Activated naive CD8-positive, alpha-beta T cell (primary cell): Measurements from ENCODE around the gene CABYR.

Source experiments
- H3K27ac Mint-ChIP-seq: one replicate; pipeline ENCODE4 v1.8.0; 2021; ENCODE audit warnings: mixed read lengths
- H3K27me3 Mint-ChIP-seq: one replicate; pipeline ENCODE4 v1.8.0; 2021; ENCODE audit warnings: mixed read lengths
- H3K36me3 Mint-ChIP-seq: one replicate; pipeline ENCODE4 v1.8.0; 2021; ENCODE audit warnings: mixed read lengths
- H3K4me1 Mint-ChIP-seq: one replicate; pipeline ENCODE4 v1.8.0; 2021; ENCODE audit warnings: low read depth, mixed read lengths
- H3K4me3 Mint-ChIP-seq: one replicate; pipeline ENCODE4 v1.8.0; 2021; ENCODE audit warnings: mild to moderate bottlenecking, mixed read lengths
- H3K9me3 Mint-ChIP-seq: one replicate; pipeline ENCODE4 v1.8.0; 2021; ENCODE audit warnings: low read depth, mixed read lengths

CABYR gene

DNA sequence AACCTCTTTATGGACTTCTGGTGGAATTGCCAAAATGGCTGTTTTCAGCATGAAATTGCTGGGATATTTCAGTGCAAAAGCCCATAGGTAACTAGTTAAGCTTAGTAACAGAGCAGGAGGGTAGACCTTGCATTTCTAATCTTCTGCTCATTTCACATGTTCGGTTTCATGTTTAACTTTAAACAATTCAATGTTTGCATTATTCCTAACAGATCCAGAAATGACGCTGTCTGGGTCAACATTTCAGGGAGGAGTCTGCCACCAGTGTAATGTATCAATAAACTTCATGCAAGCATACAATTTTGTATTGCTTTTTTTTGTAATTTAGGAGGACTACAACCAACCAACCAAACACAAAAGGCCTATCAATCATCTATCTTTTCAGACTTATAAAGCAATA lies 22.4 kb downstream of the CABYR start:
- Mint-ChIP-seq H3K4me1 (no peaks in the 10 kb centered on the region), H3K27me3 (no peaks in the 10 kb centered on the region), H3K4me3 (no peak overlapping the region), H3K36me3 (peaks cover 7% of the 10 kb centered on the region), H3K9me3 (no peaks in the 10 kb centered on the region), H3K27ac (no peak overlapping the region)

DNA sequence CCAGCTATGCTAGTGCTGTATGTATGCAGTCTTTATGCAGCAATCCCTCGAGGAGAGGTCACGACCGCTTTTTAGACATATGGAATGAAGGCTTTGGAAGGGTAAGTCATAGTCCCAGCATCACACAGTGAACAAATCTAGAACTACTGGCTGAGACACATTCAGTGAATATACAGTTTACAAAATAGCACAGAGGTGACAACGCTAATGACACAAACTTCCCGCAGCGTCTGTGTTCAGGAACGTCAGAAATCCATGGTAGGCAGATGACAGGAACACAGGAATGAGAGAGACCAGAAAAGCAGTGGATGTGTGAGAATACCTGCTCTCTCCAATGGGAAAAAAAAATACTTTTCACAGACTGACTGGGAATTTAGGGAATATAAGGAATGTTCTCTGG lies 29.6 kb downstream of the CABYR start:
- Mint-ChIP-seq H3K27me3 (no peaks in the 10 kb centered on the region), H3K4me3 (no peak overlapping the region), H3K9me3 (no peaks in the 10 kb centered on the region), H3K36me3 (peaks cover 7% of the 10 kb centered on the region), H3K4me1 (no peaks in the 10 kb centered on the region), H3K27ac (no peak overlapping the region)

DNA sequence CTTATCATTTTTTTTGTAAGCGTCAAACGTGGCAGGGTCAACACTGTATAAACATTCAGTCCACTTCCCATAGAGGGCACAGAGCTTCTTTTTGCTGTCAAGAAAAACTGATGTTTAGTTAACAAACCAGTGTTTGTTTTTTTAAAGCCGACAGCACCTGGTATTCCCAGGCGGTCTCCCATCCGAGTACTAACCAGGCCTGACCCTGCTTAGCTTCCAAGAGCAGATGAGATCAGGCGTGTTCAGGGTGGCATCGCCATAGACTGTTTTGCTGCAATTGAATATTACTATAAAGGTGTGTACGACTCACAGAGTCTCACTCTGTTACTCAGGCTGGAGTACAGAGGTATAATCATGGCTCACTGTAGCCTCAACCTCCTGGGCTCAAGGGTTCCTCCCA lies 31.5 kb downstream of the CABYR start:
- no peak overlapping the region for H3K27ac Mint-ChIP-seq
- no peaks in the 10 kb centered on the region for H3K9me3 Mint-ChIP-seq
- no peaks in the 10 kb centered on the region for H3K27me3 Mint-ChIP-seq
- peaks cover 2% of the 10 kb centered on the region for H3K36me3 Mint-ChIP-seq
- no peaks in the 10 kb centered on the region for H3K4me1 Mint-ChIP-seq
- no peak overlapping the region for H3K4me3 Mint-ChIP-seq

DNA sequence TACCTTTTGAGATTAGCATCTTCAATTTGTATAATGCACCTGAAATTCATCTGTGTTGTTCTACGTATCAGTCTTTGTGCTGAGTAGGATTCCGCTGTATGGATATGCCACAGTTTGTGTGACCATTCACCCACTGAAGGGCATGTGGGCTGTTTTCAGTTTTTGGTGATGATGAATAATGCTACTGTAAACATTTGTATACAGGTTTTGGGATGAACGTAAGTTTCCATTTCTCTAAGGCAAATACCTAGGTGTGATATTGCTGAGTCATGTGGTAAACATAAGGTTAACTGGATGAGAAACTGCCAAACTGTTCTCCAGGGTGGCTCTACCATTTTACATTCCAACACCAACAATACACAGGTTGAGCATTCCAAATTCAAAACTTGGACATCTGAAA lies 35.1 kb downstream of the CABYR start:
- H3K36me3 Mint-ChIP-seq = peaks cover 2% of the 10 kb centered on the region
- no peaks in the 10 kb centered on the region for H3K9me3 Mint-ChIP-seq
- no peak overlapping the region for H3K27ac Mint-ChIP-seq
- no peak overlapping the region for H3K4me3 Mint-ChIP-seq
- H3K4me1 Mint-ChIP-seq = peaks cover 2% of the 10 kb centered on the region
- no peaks in the 10 kb centered on the region for H3K27me3 Mint-ChIP-seq

DNA sequence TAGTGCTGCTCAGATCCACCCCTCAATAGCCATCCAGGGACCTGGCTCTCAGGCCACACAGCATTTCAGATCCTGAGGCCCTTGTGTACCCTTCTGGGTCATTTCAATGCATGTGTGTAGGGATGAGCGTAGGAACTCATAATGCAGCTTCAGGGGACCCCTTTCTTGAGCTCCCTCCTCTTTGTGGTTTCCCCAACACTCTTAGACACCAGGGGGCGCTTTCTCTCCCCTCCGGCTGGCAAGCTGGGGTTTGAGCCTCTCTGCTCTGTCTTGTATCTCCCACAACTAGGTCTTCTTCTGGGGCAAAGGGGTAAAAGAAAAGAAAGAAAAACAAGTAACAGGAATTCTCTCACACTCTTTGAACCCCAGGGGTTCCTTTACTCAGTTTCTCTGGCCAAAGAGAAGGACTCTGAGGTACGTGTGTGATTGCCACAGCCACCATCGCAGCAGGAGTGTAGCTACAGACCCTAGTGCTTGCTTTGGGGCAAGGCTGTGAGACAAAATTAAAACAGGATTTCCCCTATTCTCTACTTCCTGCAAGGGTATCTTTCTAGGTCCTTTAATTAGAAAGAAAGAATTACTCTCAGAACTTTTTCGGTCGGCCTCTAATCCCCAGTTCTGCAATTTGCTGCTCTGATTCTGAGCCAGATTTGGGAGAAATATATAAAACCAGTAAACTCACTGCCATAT lies 38.0 kb downstream of the CABYR start:
- no peak overlapping the region for H3K27ac Mint-ChIP-seq
- no peaks in the 10 kb centered on the region for H3K27me3 Mint-ChIP-seq
- H3K4me1 Mint-ChIP-seq = peaks cover 2% of the 10 kb centered on the region
- no peaks in the 10 kb centered on the region for H3K9me3 Mint-ChIP-seq
- H3K4me3 Mint-ChIP-seq = no peak overlapping the region
- H3K36me3 Mint-ChIP-seq = peaks cover 2% of the 10 kb centered on the region

DNA sequence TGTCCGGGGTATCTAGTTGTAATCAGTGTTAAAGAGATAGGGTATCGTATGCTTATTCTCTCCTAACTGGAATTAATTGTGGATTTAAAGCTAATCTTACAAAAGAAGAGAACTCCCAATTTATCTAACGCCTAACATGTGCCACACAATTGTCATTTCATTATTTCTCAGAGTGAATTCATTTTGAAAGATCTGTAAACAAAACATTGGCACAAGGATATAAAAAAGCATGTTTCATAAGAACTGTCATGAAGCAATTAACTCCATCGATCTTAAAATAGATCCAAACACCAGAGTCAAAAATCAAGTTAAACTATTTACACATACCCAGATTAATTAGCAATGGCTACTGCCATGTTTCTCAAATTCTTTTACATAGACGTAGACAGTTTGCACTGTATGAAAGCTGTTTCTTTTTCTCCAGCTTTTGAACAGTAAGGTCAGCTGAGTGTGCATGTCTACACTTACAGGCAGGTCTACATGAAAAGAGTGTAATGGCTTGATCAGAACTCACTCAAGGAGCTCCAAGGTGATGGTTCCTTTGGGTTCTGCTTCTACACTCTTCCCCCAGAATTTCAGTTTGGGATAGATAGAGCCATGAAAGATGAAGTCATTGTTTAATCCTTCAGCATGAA lies 38.8 kb downstream of the CABYR start:
- peaks cover 2% of the 10 kb centered on the region for H3K36me3 Mint-ChIP-seq
- no peak overlapping the region for H3K4me3 Mint-ChIP-seq
- peaks cover 2% of the 10 kb centered on the region for H3K4me1 Mint-ChIP-seq
- no peaks in the 10 kb centered on the region for H3K27me3 Mint-ChIP-seq
- no peak overlapping the region for H3K27ac Mint-ChIP-seq
- no peaks in the 10 kb centered on the region for H3K9me3 Mint-ChIP-seq

DNA sequence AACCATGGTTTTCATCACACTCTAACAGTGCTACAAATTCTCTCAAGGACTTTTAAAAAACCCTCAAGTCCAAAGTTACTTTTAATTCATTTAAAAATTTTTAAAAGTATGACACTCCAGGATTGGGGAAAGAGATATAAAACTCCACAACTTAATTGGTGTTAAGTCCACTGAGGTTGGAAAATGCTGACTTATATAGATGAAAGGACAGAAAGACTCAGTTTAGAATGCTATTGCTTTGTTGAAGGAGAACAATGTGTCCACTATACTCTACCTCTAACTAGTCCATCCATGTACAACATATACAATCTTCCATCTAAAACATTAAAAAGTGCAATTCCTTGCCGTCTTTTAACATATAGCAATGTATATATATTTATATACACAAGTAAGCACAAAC lies 41.2 kb downstream of the CABYR start:
- Mint-ChIP-seq H3K4me1 (peaks cover 2% of the 10 kb centered on the region), H3K27ac (no peak overlapping the region), H3K27me3 (peaks cover 3% of the 10 kb centered on the region), H3K9me3 (no peaks in the 10 kb centered on the region), H3K36me3 (no peaks in the 10 kb centered on the region), H3K4me3 (no peak overlapping the region)

DNA sequence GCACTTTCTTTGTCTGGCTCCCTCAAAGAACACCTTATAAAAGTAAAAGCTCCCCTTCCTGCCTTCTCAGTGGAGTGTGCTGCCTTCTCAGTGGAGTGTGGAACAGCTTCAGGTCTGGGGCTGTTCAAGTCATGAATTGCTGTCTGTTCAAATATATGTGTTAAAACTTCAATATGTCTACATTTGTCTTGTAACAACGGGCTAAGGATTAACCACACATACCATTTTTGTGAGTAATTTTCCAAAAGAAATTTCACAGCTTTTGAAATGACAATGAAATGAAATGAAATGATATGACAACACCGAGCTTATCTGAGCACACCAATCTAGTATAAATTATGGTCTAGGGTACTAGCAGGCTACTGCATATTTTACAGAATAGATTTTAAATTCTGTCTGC lies 42.9 kb downstream of the CABYR start:
- H3K4me3 Mint-ChIP-seq = no peak overlapping the region
- no peak overlapping the region for H3K27ac Mint-ChIP-seq
- H3K9me3 Mint-ChIP-seq = no peaks in the 10 kb centered on the region
- H3K4me1 Mint-ChIP-seq = peaks cover 2% of the 10 kb centered on the region
- H3K36me3 Mint-ChIP-seq = no peaks in the 10 kb centered on the region
- H3K27me3 Mint-ChIP-seq = peaks cover 3% of the 10 kb centered on the region

DNA sequence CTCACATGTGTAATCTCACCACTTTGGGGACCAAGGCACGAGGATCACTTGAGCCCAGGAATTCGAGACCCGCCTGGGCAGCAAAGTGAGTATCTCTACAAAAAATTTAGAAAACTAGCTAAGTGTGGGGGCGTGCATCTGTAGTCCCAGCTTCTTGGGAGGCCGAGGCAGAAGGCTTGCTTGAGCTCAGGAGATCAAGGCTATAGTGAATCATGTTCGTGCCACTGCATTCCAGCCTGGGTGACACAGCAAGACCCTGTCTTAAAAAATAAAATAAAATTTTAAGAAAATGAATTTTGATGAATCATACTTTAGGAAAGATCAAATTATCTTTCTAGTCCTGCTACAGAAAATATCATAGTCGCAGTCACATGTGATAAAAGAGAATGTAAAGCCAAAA lies 46.9 kb downstream of the CABYR start:
- H3K27me3 Mint-ChIP-seq = peaks cover 3% of the 10 kb centered on the region
- H3K27ac Mint-ChIP-seq = no peak overlapping the region
- no peaks in the 10 kb centered on the region for H3K36me3 Mint-ChIP-seq

DNA sequence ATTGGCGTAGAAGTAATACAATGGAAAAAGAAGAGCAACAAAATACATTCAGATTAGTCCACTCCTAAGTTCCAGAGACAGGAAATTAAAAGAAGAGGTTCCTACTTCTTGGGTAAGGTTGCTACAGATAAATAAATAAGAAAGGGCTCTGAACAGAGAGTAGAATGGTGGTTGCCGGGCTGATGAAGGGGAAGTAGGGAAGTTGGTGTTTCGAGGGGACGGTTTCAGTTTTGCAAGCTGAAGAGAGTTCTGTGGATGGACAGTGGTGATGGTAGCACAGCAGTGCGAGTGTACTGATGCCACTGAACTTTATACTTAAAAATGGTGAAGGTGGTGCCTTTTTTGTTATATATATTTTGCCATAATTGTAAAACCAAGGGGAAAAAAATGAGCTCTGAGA lies 48.2 kb downstream of the CABYR start:
- peaks cover 3% of the 10 kb centered on the region for H3K27me3 Mint-ChIP-seq
- no peaks in the 10 kb centered on the region for H3K4me1 Mint-ChIP-seq
- no peak overlapping the region for H3K27ac Mint-ChIP-seq
- H3K9me3 Mint-ChIP-seq = no peaks in the 10 kb centered on the region
- H3K4me3 Mint-ChIP-seq = no peak overlapping the region
- no peaks in the 10 kb centered on the region for H3K36me3 Mint-ChIP-seq

More for the DNA sequence above, 46.9 kb downstream of the CABYR start:
- Mint-ChIP-seq H3K9me3 (no peaks in the 10 kb centered on the region), H3K4me3 (no peak overlapping the region), H3K4me1 (no peaks in the 10 kb centered on the region)

DNA sequence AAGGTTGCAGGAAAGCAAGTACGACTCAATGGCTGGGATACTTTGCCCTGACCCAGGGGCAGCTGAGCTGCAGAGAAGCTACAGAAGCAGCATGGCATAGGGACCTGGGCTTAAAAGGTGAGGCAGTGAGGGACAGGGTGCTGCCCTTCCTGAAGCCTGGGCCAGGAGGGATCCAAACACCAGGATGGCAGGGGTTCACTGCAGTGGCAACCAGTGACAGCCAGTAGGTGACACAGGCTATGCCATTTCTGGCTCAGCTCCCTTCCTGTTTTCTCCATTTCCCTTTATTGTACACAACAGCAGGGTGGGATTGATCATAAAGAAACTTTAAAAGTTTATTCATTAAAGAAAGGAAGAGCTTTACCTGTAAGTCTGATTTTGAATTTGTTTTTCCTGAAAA lies 48.8 kb downstream of the CABYR start:
- H3K27me3 Mint-ChIP-seq = peaks cover 3% of the 10 kb centered on the region
- H3K4me3 Mint-ChIP-seq = no peak overlapping the region
- H3K36me3 Mint-ChIP-seq = no peaks in the 10 kb centered on the region
- H3K4me1 Mint-ChIP-seq = no peaks in the 10 kb centered on the region
- no peak overlapping the region for H3K27ac Mint-ChIP-seq
- no peaks in the 10 kb centered on the region for H3K9me3 Mint-ChIP-seq

DNA sequence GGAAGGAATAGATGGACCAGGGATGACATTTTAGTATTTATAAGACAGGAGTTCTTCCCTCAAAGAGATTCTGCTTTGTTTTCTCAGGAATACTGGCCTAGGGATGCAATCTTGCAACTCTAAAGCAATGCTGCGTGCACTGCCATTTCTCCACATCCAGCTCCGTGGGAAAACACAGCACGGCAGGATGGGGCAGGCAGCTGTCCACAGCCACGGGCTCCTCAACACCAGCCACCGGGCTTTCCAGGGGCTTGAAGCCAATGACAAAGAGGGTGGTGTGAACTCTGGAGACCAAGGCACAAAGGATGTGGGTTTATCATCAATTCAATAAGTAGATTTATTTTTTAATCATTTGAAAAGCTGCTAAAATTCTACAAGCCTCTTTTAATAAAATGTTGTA lies 49.3 kb downstream of the CABYR start:
- H3K36me3 Mint-ChIP-seq = no peaks in the 10 kb centered on the region
- no peaks in the 10 kb centered on the region for H3K4me1 Mint-ChIP-seq
- H3K27ac Mint-ChIP-seq = no peak overlapping the region
- no peak overlapping the region for H3K4me3 Mint-ChIP-seq
- peaks cover 3% of the 10 kb centered on the region for H3K27me3 Mint-ChIP-seq
- H3K9me3 Mint-ChIP-seq = no peaks in the 10 kb centered on the region

DNA sequence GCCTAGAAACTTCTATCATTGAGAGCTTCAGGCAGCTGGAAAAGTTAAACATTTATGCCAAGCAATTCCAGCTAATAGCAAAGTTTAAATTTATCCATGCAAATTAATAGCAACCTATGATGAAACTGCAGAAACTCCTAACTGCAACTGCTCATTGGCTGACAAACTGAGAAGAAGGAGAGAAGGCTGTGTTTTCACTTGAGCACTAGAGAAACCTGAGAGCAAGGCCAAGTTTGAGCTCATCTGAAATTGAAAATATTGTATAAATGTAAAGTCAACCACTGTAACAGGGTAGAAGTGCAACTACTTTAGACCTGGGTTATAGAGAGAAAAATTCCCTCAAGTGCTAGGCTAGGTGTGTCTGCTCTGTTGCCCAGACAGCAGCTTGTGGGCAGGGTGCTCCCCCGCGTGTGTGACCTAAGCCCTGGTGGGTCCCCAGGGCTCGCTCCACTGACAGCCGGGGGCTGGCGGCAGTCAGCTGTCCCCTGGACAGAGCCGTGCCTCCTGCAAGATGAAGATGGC lies 50.2 kb downstream of the CABYR start:
- Mint-ChIP-seq H3K9me3 (no peaks in the 10 kb centered on the region), H3K4me3 (no peak overlapping the region), H3K27me3 (peaks cover 3% of the 10 kb centered on the region), H3K36me3 (no peaks in the 10 kb centered on the region), H3K27ac (no peak overlapping the region), H3K4me1 (no peaks in the 10 kb centered on the region)

DNA sequence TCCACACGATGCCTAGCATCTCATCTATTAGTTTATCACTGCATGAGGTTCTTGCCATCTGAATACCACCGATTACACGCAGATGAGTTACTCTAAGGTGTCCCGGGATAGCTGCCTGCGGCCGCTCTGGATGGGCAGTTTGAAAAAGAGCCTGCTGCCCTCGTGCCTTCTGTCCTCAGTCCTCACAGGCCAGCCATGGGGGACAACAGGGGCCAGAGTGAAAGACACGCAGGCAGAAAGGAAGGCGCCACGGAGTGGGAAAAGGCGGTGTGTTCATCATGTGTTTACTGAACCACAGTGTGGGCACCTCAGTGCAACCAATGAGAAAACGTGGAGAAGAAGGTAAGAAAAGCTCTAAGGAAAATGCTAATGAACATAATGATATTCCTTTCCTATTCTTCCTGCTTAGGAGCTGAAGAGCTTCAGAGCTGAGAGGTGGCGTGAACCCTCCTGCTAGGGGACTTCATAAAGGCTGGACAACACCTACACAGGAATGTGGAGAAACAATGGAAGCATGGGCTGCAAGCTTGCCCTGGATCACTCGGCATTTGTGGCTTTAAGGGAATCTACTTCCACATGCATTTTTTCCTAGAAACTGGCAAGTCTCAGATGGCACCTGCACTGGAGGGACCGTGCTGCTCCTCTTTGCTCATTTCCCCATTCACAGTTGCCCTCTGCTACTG lies 50.9 kb downstream of the CABYR start:
- Mint-ChIP-seq H3K27ac (no peak overlapping the region), H3K4me3 (no peak overlapping the region), H3K4me1 (no peaks in the 10 kb centered on the region), H3K9me3 (no peaks in the 10 kb centered on the region), H3K36me3 (no peaks in the 10 kb centered on the region), H3K27me3 (peaks cover 2% of the 10 kb centered on the region)

DNA sequence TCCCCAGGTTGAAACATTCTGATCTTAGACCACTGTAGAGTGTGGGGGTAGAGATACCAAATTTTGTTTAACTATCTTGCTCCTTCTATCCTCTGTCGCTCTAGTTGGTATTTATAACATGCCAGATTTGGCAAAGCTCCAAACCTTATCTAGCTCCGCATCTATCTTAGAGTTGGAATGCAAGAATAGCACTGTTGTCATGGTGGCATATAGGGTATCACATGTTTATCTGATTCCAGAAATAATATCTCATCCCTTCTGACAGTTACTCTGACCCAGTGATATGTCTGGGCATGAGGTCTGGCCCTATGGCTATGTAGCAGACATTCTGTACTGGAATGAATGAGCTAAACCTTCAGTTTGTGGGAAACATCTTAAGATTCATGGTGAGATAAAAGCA lies 51.7 kb downstream of the CABYR start:
- H3K36me3 Mint-ChIP-seq = no peaks in the 10 kb centered on the region
- H3K4me3 Mint-ChIP-seq = no peak overlapping the region
- H3K4me1 Mint-ChIP-seq = no peaks in the 10 kb centered on the region
- H3K27ac Mint-ChIP-seq = no peak overlapping the region
- H3K9me3 Mint-ChIP-seq = no peaks in the 10 kb centered on the region
- no peaks in the 10 kb centered on the region for H3K27me3 Mint-ChIP-seq
